ENCODE data around the gene WNT9B.

WNT9B gene

GRCh38 chr17:46884552-46884951 lies 33.2 kb downstream of the WNT9B start:
- DNase-seq (ENCODE audit: low spot score): no peak

GRCh38 chr17:46885415-46886309 lies 34.3 kb downstream of the WNT9B start:
- DNase-seq (ENCODE audit: low spot score): no peak

GRCh38 chr17:46886310-46886663 lies 34.9 kb downstream of the WNT9B start:
- DNase-seq (ENCODE audit: low spot score): no peak

GRCh38 chr17:46887717-46888116 lies 36.3 kb downstream of the WNT9B start:
- DNase-seq (ENCODE audit: low spot score): no peak

GRCh38 chr17:46888727-46889126 lies 37.3 kb downstream of the WNT9B start:
- no peak for DNase-seq (ENCODE audit: low spot score)

- DNase-seq (ENCODE audit: low spot score): no peak
Measured at GRCh38 chr17:46889519-46889918, 38.1 kb downstream of the WNT9B start.

GRCh38 chr17:46889992-46890564 lies 38.7 kb downstream of the WNT9B start:
- no peak for DNase-seq (ENCODE audit: low spot score)

- no peak for DNase-seq (ENCODE audit: low spot score)
Measured at GRCh38 chr17:46890638-46891037, 39.3 kb downstream of the WNT9B start.

GRCh38 chr17:46892192-46892703 lies 40.9 kb downstream of the WNT9B start:
- no peak for DNase-seq (ENCODE audit: low spot score)

- DNase-seq (ENCODE audit: low spot score): no peak
Measured at GRCh38 chr17:46894024-46894423, 42.6 kb downstream of the WNT9B start.

GRCh38 chr17:46894476-46895151 lies 43.2 kb downstream of the WNT9B start:
- DNase-seq (ENCODE audit: low spot score): no peak

GRCh38 chr17:46895171-46895570 lies 43.8 kb downstream of the WNT9B start:
- DNase-seq (ENCODE audit: low spot score): no peak

GRCh38 chr17:46896991-46897390 lies 45.6 kb downstream of the WNT9B start:
- no peak for DNase-seq (ENCODE audit: low spot score)

- no peak for DNase-seq (ENCODE audit: low spot score)
Measured at GRCh38 chr17:46898364-46898763, 47.0 kb downstream of the WNT9B start.

- DNase-seq (ENCODE audit: low spot score): no peak
Measured at GRCh38 chr17:46898860-46899259, 47.5 kb downstream of the WNT9B start.

GRCh38 chr17:46901291-46901690 lies 49.9 kb downstream of the WNT9B start:
- DNase-seq (ENCODE audit: low spot score): no peak

- no peak for DNase-seq (ENCODE audit: low spot score)
Measured at GRCh38 chr17:46903762-46904672, 52.6 kb downstream of the WNT9B start.

GRCh38 chr17:46908068-46908737 lies 56.8 kb downstream of the WNT9B start:
- no peak for DNase-seq (ENCODE audit: low spot score)

- no peak for DNase-seq (ENCODE audit: low spot score)
Measured at GRCh38 chr17:46910179-46910927, 59.0 kb downstream of the WNT9B start.

- DNase-seq (ENCODE audit: low spot score): no peak
Measured at GRCh38 chr17:46911311-46911710, 59.9 kb downstream of the WNT9B start.

- no peak for DNase-seq (ENCODE audit: low spot score)
Measured at GRCh38 chr17:46915596-46915995, 64.2 kb downstream of the WNT9B start.
